Naive thymus-derived CD4-positive, alpha-beta T cell (primary cell): ENCODE results near the gene PCDHGB4. TPM values are rescaled to one million over a fixed set of nuclear protein-coding genes. Genes with fewer than 3 reads are reported as not detected.
"Not testable (repeated sequence)": the region's sequence is repeated elsewhere in the genome, so short reads cannot be mapped to it uniquely, and the experiment has no call there.

Source experiments
- ATAC-seq: fragments of 150-1000 bp; cut with Tn5 transposase; 2 replicates; pipeline ENCODE4 v1.10.0; 2021; ENCODE audit warnings: mild to moderate bottlenecking, moderate library complexity
- CTCF ChIA-PET: fragments of 350-600 bp; sonication (Branson Sonifier 250); formaldehyde crosslinking; loops from one replicate; lab custom pipeline; 2021; ENCODE audit warnings: antibody characterized with exemption; lab: Charles Lee
- POLR2A ChIA-PET: fragments of 350-600 bp; sonication (Branson Sonifier 250); formaldehyde crosslinking; loops from one replicate; lab custom pipeline; 2021; ENCODE audit warnings: antibody characterized with exemption, inconsistent platforms; lab: Charles Lee
- DNase-seq, 9 donors: peaks; one replicate each; pipeline versions ENCODE4 v3.0.0 to v3.0.0-alpha.2; 2020 to 2022; ENCODE audit warnings: mixed read lengths in 1 of 9
- H3K27ac ChIP-seq: one replicate; pipeline ENCODE4 v1.7.0; 2013; ENCODE audit warnings: mild to moderate bottlenecking, low read depth, low read length, moderate library complexity
- H3K27me3 ChIP-seq, 2 donors: one replicate each; pipeline ENCODE4 v1.7.0; 2013; ENCODE audit warnings: low read length in 2 of 2, mild to moderate bottlenecking in 2 of 2, moderate library complexity in 2 of 2; ENCODE audit not compliant: control insufficient read depth in 2 of 2, insufficient read depth in 2 of 2
- H3K36me3 ChIP-seq, 3 experiments: 1 replicate in 2 of 3; 2 replicates in 1 of 3; pipeline ENCODE4 v1.7.0; 2013; ENCODE audit warnings: low read length in 3 of 3, mild to moderate bottlenecking in 3 of 3, moderate library complexity in 1 of 3; ENCODE audit not compliant: insufficient read depth in 3 of 3, control insufficient read depth in 2 of 3
- H3K4me1 ChIP-seq, 2 donors: one replicate each; pipeline ENCODE4 v1.7.0; 2013; ENCODE audit warnings: low read length in 2 of 2, mild to moderate bottlenecking in 2 of 2, moderate library complexity in 1 of 2; ENCODE audit not compliant: control insufficient read depth in 2 of 2, insufficient read depth in 2 of 2
- H3K4me3 ChIP-seq: 2 replicates; pipeline ENCODE4 v1.7.0; 2013; ENCODE audit warnings: mild to moderate bottlenecking, low read length
- H3K9me3 ChIP-seq, 3 experiments: 1 replicate in 2 of 3; 2 replicates in 1 of 3; pipeline ENCODE4 v1.7.0; 2013; ENCODE audit warnings: low read length in 3 of 3; ENCODE audit not compliant: control insufficient read depth in 2 of 3
- H3K27ac Mint-ChIP-seq, 9 donors: one replicate each; pipeline ENCODE4 v1.8.0; 2020 to 2022; ENCODE audit warnings: mixed read lengths in 9 of 9, mild to moderate bottlenecking in 8 of 9, moderate library complexity in 5 of 9, inconsistent platforms in 2 of 9
- H3K27me3 Mint-ChIP-seq, 5 donors: one replicate each; pipeline ENCODE4 v1.8.0; 2021 to 2022; ENCODE audit warnings: mixed read lengths in 5 of 5, mild to moderate bottlenecking in 1 of 5
- H3K36me3 Mint-ChIP-seq, 5 donors: one replicate each; pipeline ENCODE4 v1.8.0; 2020 to 2022; ENCODE audit warnings: mixed read lengths in 5 of 5, mild to moderate bottlenecking in 3 of 5, inconsistent platforms in 1 of 5
- H3K4me1 Mint-ChIP-seq, 7 donors: one replicate each; pipeline ENCODE4 v1.8.0; 2020 to 2022; ENCODE audit warnings: mixed read lengths in 7 of 7, mild to moderate bottlenecking in 3 of 7, inconsistent platforms in 1 of 7
- H3K4me3 Mint-ChIP-seq, 10 donors: one replicate each; pipeline ENCODE4 v1.8.0; 2020 to 2022; ENCODE audit warnings: mild to moderate bottlenecking in 10 of 10, mixed read lengths in 10 of 10, moderate library complexity in 6 of 10, inconsistent platforms in 2 of 10
- H3K9me3 Mint-ChIP-seq, 11 donors: one replicate each; pipeline ENCODE4 v1.8.0; 2020 to 2022; ENCODE audit warnings: mixed read lengths in 11 of 11, mild to moderate bottlenecking in 4 of 11, inconsistent platforms in 1 of 11, moderate library complexity in 1 of 11
- intact Hi-C, 2 donors: fragments of 100-400 bp; cut with micrococcal nuclease; formaldehyde crosslinking; loops; one replicate each; pipeline ENCODE4 v1.15.1; 2023
- polyA plus RNA-seq, 2 donors: library from polyadenylated mRNA; unstranded; fragments of 300-500 nt; fragmentation: Illumina TruSeq; gene quantifications; one replicate each; pipeline ENCODE4 v1.2.3, GENCODE V29; 2021
- total RNA-seq, 6 experiments: library from RNA in 5 of 6; stranded (reverse) in 5 of 6; gene quantifications; 1 replicate in 5 of 6; 2 replicates in 1 of 6; pipeline ENCODE4 v1.2.3 and lab custom pipeline; 2021 to 2026

The PCDHGB4 gene
- total and polyA plus RNA-seq, 7 experiments from 2014 or later = 0.08 to 0.27 (median 0.24) TPM; not detected in 3

GRCh38 chr5:141422742-141423291, 35.3 kb downstream of the PCDHGB4 start:
- intact Hi-C loops = loop anchor here in 1 of 2 donors (5.0 kb wide), 1 partner anchor 54 kb away; the partner anchor contains the start of gene PCDHGC3
- Histone ChIP-seq H3K4me3 (no peak overlapping the region), H3K36me3 (peaks cover 0 to 4% (median 0%) of the 10 kb centered on the region in 3 experiments), H3K27ac (no peak overlapping the region), H3K4me1 (no peaks in the 10 kb centered on the region), H3K9me3 (peaks cover 0 to 58% (median 18%) of the 10 kb centered on the region in 3 experiments), H3K27me3 (peaks cover 0 to 28% of the 10 kb centered on the region in 2 donors)
- Mint-ChIP-seq H3K9me3 (peaks cover 10 to 94% (median 60%) of the 10 kb centered on the region in 11 donors), H3K4me3 (peak overlapping the region in 2 of 10 donors; percentile 19 to 35), H3K27me3 (peaks cover 57 to 85% (median 76%) of the 10 kb centered on the region in 5 donors), H3K27ac (peak overlapping the region in 1 of 9 donors; percentile 51), H3K36me3 (peaks cover 3 to 52% (median 9%) of the 10 kb centered on the region in 5 donors), H3K4me1 (peaks cover 0 to 16% (median 7%) of the 10 kb centered on the region in 7 donors)
- CTCF ChIA-PET = no interaction called here
- no peak for ATAC-seq
- DNase-seq = no peak
- POLR2A ChIA-PET = interaction anchor here (0.5 kb wide), 1 partner anchor 55 kb away, joined by 4 read pairs; no protein-coding TSS in a partner anchor

DNA sequence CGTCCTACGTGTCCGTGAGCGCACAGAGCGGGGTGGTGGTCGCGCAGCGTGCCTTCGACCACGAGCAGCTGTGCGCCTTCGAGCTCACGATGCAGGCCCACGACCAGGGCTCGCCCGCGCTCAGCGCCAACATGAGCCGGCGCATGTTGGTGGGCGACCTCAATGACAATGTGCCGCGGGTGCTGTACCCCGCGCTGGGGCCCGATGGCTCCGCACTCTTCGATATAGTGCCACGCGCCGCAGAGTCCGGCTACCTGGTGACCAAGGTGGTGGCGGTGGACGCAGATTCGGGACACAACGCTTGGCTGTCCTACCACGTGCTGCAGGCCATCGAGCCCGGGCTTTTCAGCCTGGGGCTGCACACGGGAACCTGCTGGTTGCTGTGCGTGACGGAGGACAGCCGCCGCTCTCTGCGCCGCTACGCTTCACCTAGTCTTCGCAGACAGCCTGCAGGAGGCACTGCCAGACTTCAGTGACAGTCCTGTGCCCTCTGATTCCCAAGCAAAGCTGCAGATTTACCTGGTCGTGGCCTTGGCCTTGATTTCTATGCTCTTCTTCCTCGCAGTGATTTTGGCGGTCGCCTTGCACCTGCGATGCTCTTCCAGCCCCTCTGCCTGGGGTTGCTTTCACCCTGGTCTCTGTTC, 40.4 kb downstream of the PCDHGB4 start:
- intact Hi-C loops = no loop called here
- Mint-ChIP-seq H3K4me1 (peaks cover 6 to 10% (median 9%) of the 10 kb centered on the region in 7 donors), H3K9me3 (peaks cover 4 to 89% (median 53%) of the 10 kb centered on the region in 11 donors), H3K27me3 (peaks cover 38 to 73% (median 69%) of the 10 kb centered on the region in 5 donors), H3K4me3 (peak overlapping the region in 1 of 10 donors; percentile 25), H3K36me3 (peaks cover 6 to 41% (median 17%) of the 10 kb centered on the region in 5 donors), H3K27ac (no peak overlapping the region)
- peaks cover 0 to 42% (median 5%) of the 10 kb centered on the region in 3 experiments for H3K9me3 ChIP-seq
- H3K36me3 ChIP-seq = no peaks in the 10 kb centered on the region
- CTCF ChIA-PET = no interaction called here
- POLR2A ChIA-PET = interaction anchor here (0.6 kb wide), 1 partner anchor 10 kb away, joined by 3 read pairs; no protein-coding TSS in a partner anchor
- no peak for DNase-seq
- H3K4me1 ChIP-seq = no peaks in the 10 kb centered on the region
- no peak overlapping the region for H3K4me3 ChIP-seq
- no peak for ATAC-seq
- no peak overlapping the region for H3K27ac ChIP-seq
- peaks cover 7 to 13% of the 10 kb centered on the region in 2 donors for H3K27me3 ChIP-seq

GRCh38 chr5:141430332-141431113, 43.0 kb downstream of the PCDHGB4 start, which contains the start of gene PCDHGA12:
Gene PCDHGA12 (plus strand): TSS chr5:141430507. CDS start chr5:141430760, 253 bp downstream.
- Histone ChIP-seq H3K27ac (no peak within 1 kb of the TSS), H3K36me3 (no peaks in the 10 kb centered on the region), H3K27me3 (peaks cover 7 to 16% of the 10 kb centered on the region in 2 donors), H3K4me1 (no peaks in the 10 kb centered on the region), H3K9me3 (peaks cover 0 to 35% (median 5%) of the 10 kb centered on the region in 3 experiments), H3K4me3 (peak within 1 kb of the TSS; percentile 27)
- DNase-seq (no peak), ATAC-seq (peak; percentile 64)
- peaks cover 7 to 12% (median 9%) of the 10 kb centered on the region in 7 donors for H3K4me1 Mint-ChIP-seq
- peaks cover 6 to 42% (median 20%) of the 10 kb centered on the region in 5 donors for H3K36me3 Mint-ChIP-seq
- intact Hi-C loops = no loop called here
- POLR2A ChIA-PET = interaction anchor here (1.2 kb wide), 1 partner anchor 111 kb away, joined by 4 read pairs; no protein-coding TSS in a partner anchor
- peaks cover 31 to 81% (median 71%) of the 10 kb centered on the region in 5 donors for H3K27me3 Mint-ChIP-seq
- peak within 1 kb of the TSS in 7 of 9 donors; percentile 17 to 83 (median 58) for H3K27ac Mint-ChIP-seq
- H3K9me3 Mint-ChIP-seq = peaks cover 4 to 86% (median 49%) of the 10 kb centered on the region in 11 donors
- CTCF ChIA-PET = interaction anchor here (0.6 kb wide), 1 partner anchor 18 kb away, joined by 4 read pairs; the partner anchor contains the start of gene PCDHGA10
- peak within 1 kb of the TSS; percentile 12 to 86 (median 78) for H3K4me3 Mint-ChIP-seq

- ChIA-PET CTCF (no interaction called here), POLR2A (no interaction called here)
- peaks cover 7 to 16% of the 10 kb centered on the region in 2 donors for H3K27me3 ChIP-seq
- H3K4me1 ChIP-seq = no peaks in the 10 kb centered on the region
- H3K4me3 ChIP-seq = no peak overlapping the region
- peak overlapping the region in 9 of 10 donors; percentile 41 to 86 (median 75) for H3K4me3 Mint-ChIP-seq
- no peak overlapping the region for H3K27ac ChIP-seq
- peaks cover 28 to 76% (median 73%) of the 10 kb centered on the region in 5 donors for H3K27me3 Mint-ChIP-seq
- peaks cover 6 to 42% (median 20%) of the 10 kb centered on the region in 5 donors for H3K36me3 Mint-ChIP-seq
- peaks cover 4 to 78% (median 47%) of the 10 kb centered on the region in 11 donors for H3K9me3 Mint-ChIP-seq
- intact Hi-C loops = no loop called here
- no peak for ATAC-seq
- no peak for DNase-seq
- H3K9me3 ChIP-seq = peaks cover 0 to 35% (median 5%) of the 10 kb centered on the region in 3 experiments
- H3K36me3 ChIP-seq = no peaks in the 10 kb centered on the region
- peaks cover 7 to 12% (median 9%) of the 10 kb centered on the region in 7 donors for H3K4me1 Mint-ChIP-seq
- peak overlapping the region in 3 of 9 donors; percentile 13 to 78 (median 75) for H3K27ac Mint-ChIP-seq
Observed at GRCh38 chr5:141431286-141431685, 43.8 kb downstream of the PCDHGB4 start.

GRCh38 chr5:141432308-141432707, 44.8 kb downstream of the PCDHGB4 start:
- H3K9me3 ChIP-seq = peaks cover 0 to 35% (median 5%) of the 10 kb centered on the region in 3 experiments
- peaks cover 28 to 73% (median 72%) of the 10 kb centered on the region in 5 donors for H3K27me3 Mint-ChIP-seq
- ATAC-seq, POLR2A ChIA-PET, H3K36me3 ChIP-seq, H3K4me1 ChIP-seq, CTCF ChIA-PET, H3K27ac ChIP-seq, intact Hi-C loops, DNase-seq, H3K4me3 ChIP-seq: not testable (repeated sequence)
- H3K9me3 Mint-ChIP-seq = peaks cover 4 to 68% (median 43%) of the 10 kb centered on the region in 11 donors
- H3K4me1 Mint-ChIP-seq = peaks cover 7 to 12% (median 9%) of the 10 kb centered on the region in 7 donors
- peaks cover 7 to 18% of the 10 kb centered on the region in 2 donors for H3K27me3 ChIP-seq
- peak overlapping the region in 2 of 9 donors; percentile 21 to 25 for H3K27ac Mint-ChIP-seq
- H3K36me3 Mint-ChIP-seq = peaks cover 6 to 33% (median 20%) of the 10 kb centered on the region in 5 donors
- H3K4me3 Mint-ChIP-seq = peak overlapping the region in 5 of 10 donors; percentile 29 to 82 (median 73)
